ENCODE measurements around the gene MYH15.
"Not testable (repeated sequence)": the region's sequence is repeated elsewhere in the genome, so short reads cannot be mapped to it uniquely, and the experiment has no call there.

Gene MYH15

DNA sequence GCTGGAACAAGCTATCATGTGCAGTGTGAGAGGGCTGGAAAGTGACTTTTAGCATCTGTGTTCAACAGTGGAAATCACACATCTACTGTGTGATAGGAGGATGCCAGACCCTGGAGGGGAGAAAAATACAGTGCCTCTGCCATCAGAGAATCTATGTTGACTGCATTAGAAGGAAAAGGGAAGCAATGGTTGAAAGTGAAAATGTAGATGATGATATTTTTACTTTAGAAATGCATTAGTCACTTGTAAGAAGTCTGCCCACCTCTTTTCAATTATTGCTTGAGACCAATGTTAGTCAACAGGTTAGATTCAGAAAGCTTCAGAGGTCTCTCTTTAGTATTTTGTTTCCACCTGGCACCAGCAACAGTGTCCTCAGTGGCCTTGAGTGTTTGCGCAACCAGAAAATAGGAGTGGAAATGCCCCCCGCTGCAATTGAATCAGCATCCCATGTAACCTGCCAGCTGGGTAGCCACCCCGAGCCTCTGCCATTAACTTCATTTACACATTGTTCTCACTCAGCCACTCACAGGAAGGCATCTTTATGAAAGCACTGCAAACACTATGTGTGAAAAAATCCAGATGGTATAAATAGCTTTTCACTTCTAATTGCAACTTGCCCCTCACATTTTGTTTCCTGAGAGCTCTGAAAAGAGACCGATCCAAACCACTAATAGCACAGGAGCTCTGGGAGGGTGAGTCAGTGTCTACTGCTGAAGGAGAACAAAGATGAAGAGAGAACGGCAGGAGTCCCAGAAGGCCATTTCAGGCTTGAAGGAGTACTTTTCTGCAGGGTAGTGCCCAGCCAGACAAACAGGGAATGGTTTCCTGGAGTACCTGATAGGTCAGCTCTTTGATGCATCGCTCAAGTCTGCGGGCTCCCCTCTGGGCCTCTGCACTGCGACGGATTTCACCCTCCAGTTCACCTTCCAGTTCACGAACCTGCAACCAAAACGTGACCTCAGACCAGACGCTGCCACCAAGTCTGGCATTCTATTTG is 122.0 kb downstream of the MYH15 start:
- DNase-seq (ENCODE audit: low read depth) = no peak

- no peak for DNase-seq (ENCODE audit: low read depth)
Measured at GRCh38 chr3:108387063-108387462, 123.3 kb downstream of the MYH15 start.

DNA sequence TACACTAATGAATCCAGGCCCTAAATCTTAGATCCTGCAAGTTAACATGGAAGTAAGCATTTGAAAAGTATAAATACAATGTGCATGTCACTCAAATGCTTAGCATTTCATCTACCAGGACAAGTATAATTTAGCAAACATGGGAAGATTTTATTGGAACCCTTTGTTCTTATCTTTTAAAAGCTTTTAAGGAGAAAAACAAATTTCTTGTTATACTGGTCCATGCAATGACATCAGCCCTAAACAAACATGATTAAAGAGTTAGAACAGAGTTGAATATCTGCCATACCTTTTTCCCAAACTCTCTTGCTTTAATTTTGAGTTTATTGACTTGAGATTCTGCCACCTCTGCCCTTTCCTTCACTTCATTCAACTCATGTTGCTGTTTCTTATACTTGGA is 127.1 kb downstream of the MYH15 start:
- DNase-seq (ENCODE audit: low read depth) = no peak

DNA sequence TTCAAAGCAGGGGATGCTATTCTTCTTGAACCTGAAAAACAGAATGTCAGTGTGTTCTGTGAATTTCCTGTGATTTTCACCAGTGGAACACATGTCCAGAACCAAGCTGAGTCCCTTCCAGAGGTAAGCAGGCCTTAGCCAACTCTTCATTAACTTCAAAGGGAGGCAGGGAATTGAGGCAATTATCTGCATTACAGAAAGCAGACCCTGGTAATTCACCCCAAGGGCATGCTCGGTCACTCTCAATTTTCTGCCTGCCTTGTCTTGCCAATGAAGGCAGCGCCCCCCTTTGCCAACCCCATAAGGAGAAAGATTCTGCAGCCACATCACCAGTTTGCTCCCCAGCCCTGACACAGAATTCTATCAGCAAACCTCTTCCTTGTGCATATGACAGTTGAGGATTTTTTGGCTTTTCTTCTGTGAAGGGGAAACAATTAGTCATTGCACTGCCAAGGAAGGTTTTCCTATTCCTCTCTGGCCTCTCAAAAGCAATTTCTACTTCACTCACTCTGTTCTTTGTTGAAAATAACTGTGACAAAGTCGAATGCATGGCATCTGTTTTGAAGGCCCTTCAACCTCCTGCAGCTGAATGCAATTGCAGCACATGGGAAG is 128.8 kb downstream of the MYH15 start:
- no peak for DNase-seq (ENCODE audit: low read depth)

GRCh38 chr3:108380128-108380795 is 130.1 kb downstream of the MYH15 start:
- DNase-seq (ENCODE audit: low read depth) = no peak

- not testable (repeated sequence) for DNase-seq (ENCODE audit: low read depth)
Measured at GRCh38 chr3:108378952-108379342, 131.4 kb downstream of the MYH15 start.

DNA sequence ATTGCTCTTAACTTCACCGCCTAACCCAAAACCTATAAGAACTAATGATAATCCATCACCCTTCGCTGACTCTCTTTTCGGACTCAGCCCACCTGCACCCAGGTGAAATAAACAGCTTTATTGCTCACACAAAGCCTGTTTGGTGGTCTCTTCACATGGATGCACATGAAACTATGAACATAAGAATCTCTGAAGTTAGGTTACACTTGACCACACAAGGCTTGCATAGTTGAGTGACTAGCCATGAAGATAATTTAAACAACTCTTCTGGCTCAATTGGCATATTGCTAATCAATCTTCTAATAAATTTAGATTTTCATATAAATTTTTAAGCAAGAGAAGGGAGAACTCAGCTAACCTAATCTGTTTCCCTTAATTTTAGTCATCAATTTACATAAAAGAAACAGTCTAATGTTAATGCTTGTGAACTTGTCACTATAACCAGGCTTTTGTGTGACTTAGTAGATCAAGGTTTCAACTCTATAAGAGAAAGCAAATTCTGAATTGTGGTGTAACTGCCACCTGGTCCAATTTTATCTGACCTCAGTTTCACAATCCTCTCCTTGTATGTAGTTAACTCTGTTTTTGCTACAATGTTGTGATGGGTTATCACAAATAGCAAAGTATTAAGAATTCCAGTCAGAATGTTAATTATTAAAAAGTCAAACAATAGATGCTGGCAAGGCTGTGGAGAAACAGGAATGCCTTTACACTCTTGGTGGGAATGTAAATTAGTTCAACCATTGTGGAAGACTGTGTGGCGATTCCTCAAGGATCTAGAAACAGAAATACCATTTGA is 132.0 kb downstream of the MYH15 start:
- no peak for DNase-seq (ENCODE audit: low read depth)

DNA sequence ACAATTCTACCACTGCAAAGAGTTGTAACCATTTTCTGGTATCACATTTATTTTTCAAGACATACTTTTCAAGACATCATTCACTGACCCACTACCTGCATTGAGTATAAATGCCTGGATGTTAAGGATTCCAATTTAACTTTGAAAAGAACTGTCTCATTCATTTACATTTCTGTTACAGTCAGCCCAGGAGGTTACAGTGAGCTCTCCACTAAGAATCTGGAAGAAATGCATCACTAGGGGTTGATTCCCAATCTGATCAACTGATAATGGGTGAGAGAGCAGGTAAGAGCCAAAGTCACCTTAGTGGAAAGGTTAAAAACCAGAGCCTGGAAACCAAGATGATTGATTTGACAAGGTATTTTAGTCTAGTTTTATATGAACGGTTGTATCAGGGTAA is 133.0 kb downstream of the MYH15 start:
- no peak for DNase-seq (ENCODE audit: low read depth)

DNA sequence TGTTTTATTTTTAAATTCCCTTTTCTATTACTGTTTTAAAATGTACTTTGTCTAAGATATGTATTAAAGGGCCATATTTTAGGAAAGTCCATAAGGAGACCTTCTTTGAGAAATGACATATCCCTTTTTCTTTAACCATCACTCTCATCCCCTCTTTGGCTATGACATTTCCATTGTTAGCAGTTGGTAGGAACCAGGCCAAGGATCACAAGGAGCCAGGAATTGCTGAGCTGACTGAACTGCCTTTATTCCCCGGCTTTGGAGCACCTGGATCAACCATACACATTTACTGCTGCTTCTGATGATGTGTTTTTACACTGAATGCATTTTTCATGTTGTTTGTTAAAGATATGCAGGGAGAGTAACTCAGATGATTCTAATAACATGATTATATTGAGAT is 134.4 kb downstream of the MYH15 start:
- no peak for DNase-seq (ENCODE audit: low read depth)

DNA sequence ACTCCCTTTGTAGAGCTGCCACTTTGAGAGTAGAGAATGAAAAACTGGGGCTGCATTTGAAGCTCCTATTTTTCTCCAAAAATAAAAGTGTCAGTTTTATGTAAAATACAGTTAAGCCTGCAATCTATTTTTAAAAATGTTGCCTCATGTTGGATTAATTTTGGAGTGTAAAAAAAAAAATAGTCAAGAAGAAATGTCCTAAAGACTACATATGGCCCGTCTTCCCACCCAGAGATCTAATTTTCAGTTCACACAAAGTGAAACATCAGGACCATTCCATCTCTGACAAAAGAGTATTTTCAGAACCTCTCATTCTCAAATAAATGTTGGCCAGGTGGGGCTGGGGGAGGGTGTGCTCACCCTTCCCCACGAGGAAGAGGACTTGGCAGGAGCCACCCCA is 151.4 kb downstream of the MYH15 start:
- no peak for DNase-seq (ENCODE audit: low read depth)

- DNase-seq (ENCODE audit: low read depth) = no peak
Measured at GRCh38 chr3:108357042-108357441, 153.4 kb downstream of the MYH15 start.

DNA sequence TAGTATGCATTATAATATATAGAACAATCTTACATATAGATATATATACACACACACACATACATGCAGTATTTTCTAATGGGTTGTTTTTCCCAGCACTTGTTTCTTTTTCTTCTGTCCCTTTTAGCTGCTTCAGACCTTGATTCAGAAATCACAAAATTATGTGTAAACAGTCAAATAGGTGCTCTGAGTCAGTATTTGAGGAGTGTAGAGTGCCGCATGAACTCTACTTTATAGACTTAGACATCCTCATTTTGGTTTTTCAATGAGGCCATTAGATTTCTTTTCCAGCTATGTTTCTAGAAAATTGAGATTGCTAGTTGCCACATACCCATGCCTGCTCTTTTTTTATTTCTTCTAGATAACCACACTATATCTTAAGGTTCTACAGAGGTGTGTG is 155.8 kb downstream of the MYH15 start:
- no peak for DNase-seq (ENCODE audit: low read depth)

GRCh38 chr3:108352176-108352575 is 158.2 kb downstream of the MYH15 start:
- no peak for DNase-seq (ENCODE audit: low read depth)

- DNase-seq (ENCODE audit: low read depth) = no peak
Measured at GRCh38 chr3:108346301-108347227, 163.8 kb downstream of the MYH15 start.

DNA sequence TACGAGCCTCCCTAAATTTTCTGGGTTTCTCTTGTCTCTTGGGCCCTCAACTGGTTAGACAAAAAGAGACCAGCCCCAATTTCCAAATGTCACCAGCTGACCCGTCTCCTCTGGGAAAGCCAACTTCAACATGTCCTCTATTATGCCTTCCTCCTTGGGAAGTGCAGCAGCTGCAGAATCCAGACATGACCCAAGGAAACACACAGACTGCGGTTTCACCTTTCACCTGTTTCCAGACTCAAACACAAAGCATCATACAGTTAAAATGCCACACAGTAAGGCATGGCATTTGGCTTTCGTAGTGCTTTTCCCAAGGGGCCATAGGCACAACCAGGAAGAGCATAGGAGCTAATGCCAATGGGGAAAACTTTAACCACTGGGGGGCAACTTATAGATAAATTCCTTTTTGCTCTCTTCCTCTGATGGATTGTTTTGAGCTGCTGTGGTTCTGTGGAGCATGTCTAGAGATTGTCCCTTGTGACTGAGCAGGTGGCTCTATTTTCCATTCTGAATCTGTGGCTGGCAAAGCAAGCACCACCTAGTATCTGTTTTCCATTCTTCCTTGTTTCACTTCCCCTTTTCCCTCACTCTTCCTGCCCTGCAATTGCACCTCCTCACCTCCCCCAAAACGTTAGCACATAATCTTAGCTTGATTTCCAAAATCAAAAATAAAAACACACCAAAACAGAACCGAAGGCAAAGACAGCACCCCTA is 164.7 kb downstream of the MYH15 start:
- no peak for DNase-seq (ENCODE audit: low read depth)

- DNase-seq (ENCODE audit: low read depth) = no peak
Measured at GRCh38 chr3:108343491-108343890, 166.9 kb downstream of the MYH15 start.

GRCh38 chr3:108342837-108343486 is 167.4 kb downstream of the MYH15 start:
- no peak for DNase-seq (ENCODE audit: low read depth)

DNA sequence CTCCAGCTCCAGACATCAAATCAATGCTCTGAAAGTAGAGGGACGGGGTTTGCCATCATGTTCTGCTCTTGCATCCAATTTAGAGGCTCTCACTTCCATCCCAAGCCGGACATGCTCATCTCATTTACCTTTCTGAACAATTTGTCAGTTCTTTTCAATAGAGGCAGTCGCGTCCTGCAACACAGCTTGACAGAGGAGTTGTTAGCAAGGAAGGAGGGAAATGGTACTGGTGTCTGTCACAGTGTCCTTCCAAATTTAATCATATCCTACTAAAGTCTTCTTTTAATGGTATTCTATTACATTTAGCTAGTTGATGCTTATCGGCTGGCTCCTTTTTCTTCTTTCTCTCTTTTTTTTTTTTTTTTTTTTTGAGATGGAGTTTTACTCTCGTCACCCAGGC is 168.5 kb downstream of the MYH15 start:
- DNase-seq (ENCODE audit: low read depth) = no peak

DNA sequence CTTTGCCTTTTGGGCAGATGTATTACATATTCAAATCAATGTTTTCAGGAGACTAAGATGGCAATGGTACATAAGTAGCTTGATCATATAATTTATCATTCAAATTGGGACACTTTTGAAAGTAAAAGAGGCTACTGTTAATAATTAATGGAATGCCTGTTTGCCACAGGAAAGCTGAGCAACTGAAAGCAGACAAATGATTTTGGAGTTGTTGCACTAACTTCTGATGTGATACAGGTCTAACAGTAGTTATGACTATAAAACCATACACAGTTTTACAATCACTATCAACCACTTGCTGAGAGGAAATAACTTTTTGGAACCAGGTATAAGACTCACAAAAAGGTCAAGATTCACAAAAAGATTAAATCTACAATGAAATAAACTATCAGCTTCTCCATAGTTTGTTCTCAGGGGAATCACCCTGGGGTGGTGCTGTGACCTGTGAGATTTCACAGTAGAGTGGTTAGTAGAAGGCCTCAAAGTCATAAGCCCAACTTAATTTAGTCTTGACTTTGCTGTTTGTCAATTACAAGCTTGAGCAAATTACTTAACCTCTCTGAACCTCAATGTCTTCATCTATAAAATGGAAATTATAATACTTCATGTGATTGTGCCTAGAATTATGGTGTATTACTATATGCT is 171.4 kb downstream of the MYH15 start:
- DNase-seq (ENCODE audit: low read depth) = no peak

Measured in stimulated activated CD8-positive, alpha-beta memory T cell treated with anti-CD3 and anti-CD28 coated beads, Interleukin-12 subunit alpha, Interleukin-12 subunit beta, amount 100 ng/mL, for 1 hour (primary cell).